Spinal cord (tissue), 10 donors: ENCODE results near the gene MAMDC2. TPM values are rescaled to one million over a fixed set of nuclear protein-coding genes. Genes with fewer than 3 reads are reported as not detected.
A peak's percentile ranks its signal among the peaks of the same experiment; 100 is the strongest.

Experiments used
- DNase-seq, 6 donors: peaks; one replicate each; pipeline versions ENCODE4 v3.0.0 to v3.0.0-alpha.2; 2013 to 2015; ENCODE audit warnings: low spot score in 6 of 6, low read depth in 4 of 6
- H3K27ac ChIP-seq: one replicate; pipeline ENCODE4 v1.5.1; 2013; ENCODE audit warnings: low read depth, low read length, control low read depth
- H3K27me3 ChIP-seq: one replicate; pipeline ENCODE4 v1.6.1; 2013; ENCODE audit warnings: low read length; ENCODE audit not compliant: control insufficient read depth, insufficient read depth
- H3K36me3 ChIP-seq: one replicate; pipeline ENCODE4 v1.6.1; 2013; ENCODE audit warnings: low read length; ENCODE audit not compliant: control insufficient read depth, insufficient read depth
- H3K4me1 ChIP-seq: one replicate; pipeline ENCODE4 v1.6.1; 2013; ENCODE audit warnings: low read length; ENCODE audit not compliant: control insufficient read depth, insufficient read depth
- H3K4me3 ChIP-seq: one replicate; pipeline ENCODE4 v1.5.1; 2013; ENCODE audit warnings: low read depth, low read length, control low read depth
- H3K9me3 ChIP-seq: one replicate; pipeline ENCODE4 v1.6.1; 2013; ENCODE audit warnings: low read length; ENCODE audit not compliant: control insufficient read depth, insufficient read depth
- WGBS: methylation state at CpG from one replicate; pipeline ENCODE4 v1.1.5; 2013; ENCODE audit warnings: missing lambda C conversion rate; ENCODE audit not compliant: insufficient coverage; 5-methylcytosine and 5-hydroxymethylcytosine counted together
- polyA plus RNA-seq, 2 donors: library from polyadenylated mRNA; unstranded; fragments of 120-200 nt; gene quantifications; one replicate each; pipeline ENCODE4 v1.2.1, GENCODE V29; 2013; ENCODE audit not compliant: insufficient read length in 2 of 2
- total RNA-seq, 2 donors: library from RNA; depleted of rRNA in 1 of 2; stranded (reverse); fragments of 120-200 nt in 1 of 2; fragments of >200 nt in 1 of 2; gene quantifications; one replicate each; pipeline versions ENCODE4 v1.2.3 to v1.2.4, GENCODE V29; 2013 to 2014
- donor health status: healthy.

Gene MAMDC2
- total and polyA plus RNA-seq, 4 donors = 2.0 to 8.2 (median 4.2) TPM

GRCh38 chr9:70045452-70045851 lies 1.8 kb downstream of the MAMDC2 start:
- H3K27me3 ChIP-seq = peaks cover 10% of the 10 kb centered on the region
- no peak for DNase-seq
- no peak overlapping the region for H3K4me3 ChIP-seq
- no peaks in the 10 kb centered on the region for H3K9me3 ChIP-seq
- WGBS = no CpG with 5 or more reads among the region's 4 CpGs
- H3K27ac ChIP-seq = no peak overlapping the region
- H3K4me1 ChIP-seq = peaks cover 30% of the 10 kb centered on the region
- no peaks in the 10 kb centered on the region for H3K36me3 ChIP-seq

GRCh38 chr9:70046274-70047070 lies 2.8 kb downstream of the MAMDC2 start:
- H3K4me3 ChIP-seq = no peak overlapping the region
- no peaks in the 10 kb centered on the region for H3K9me3 ChIP-seq
- peak in 1 of 6 donors; percentile 4 for DNase-seq
- H3K36me3 ChIP-seq = no peaks in the 10 kb centered on the region
- H3K4me1 ChIP-seq = peaks cover 30% of the 10 kb centered on the region
- WGBS = 74% methylated on average over 4 of the region's 7 CpGs
- H3K27me3 ChIP-seq = peaks cover 10% of the 10 kb centered on the region
- no peak overlapping the region for H3K27ac ChIP-seq

GRCh38 chr9:70049236-70049635 lies 5.6 kb downstream of the MAMDC2 start:
- Histone ChIP-seq H3K27me3 (peaks cover 2% of the 10 kb centered on the region), H3K27ac (no peak overlapping the region)
- peak in 2 of 6 donors; percentile 32 to 67 for DNase-seq

GRCh38 chr9:70049672-70050271 lies 6.1 kb downstream of the MAMDC2 start:
- no peak for DNase-seq

More at GRCh38 chr9:70049236-70049635, 5.6 kb downstream of the MAMDC2 start:
- Histone ChIP-seq H3K4me1 (peaks cover 15% of the 10 kb centered on the region), H3K9me3 (no peaks in the 10 kb centered on the region), H3K36me3 (no peaks in the 10 kb centered on the region), H3K4me3 (no peak overlapping the region)
- WGBS = 73% methylated on average over 1 of the region's 4 CpGs

GRCh38 chr9:70052768-70053167 lies 9.1 kb downstream of the MAMDC2 start:
- peaks cover 4% of the 10 kb centered on the region for H3K4me1 ChIP-seq
- 100% methylated on average over 1 of the region's 1 CpG for WGBS

More at GRCh38 chr9:70049672-70050271, 6.1 kb downstream of the MAMDC2 start:
- Histone ChIP-seq H3K4me1 (peaks cover 9% of the 10 kb centered on the region), H3K9me3 (no peaks in the 10 kb centered on the region), H3K36me3 (no peaks in the 10 kb centered on the region), H3K27me3 (no peaks in the 10 kb centered on the region), H3K27ac (no peak overlapping the region), H3K4me3 (no peak overlapping the region)
- 82% methylated on average over 6 of the region's 6 CpGs for WGBS

GRCh38 chr9:70053864-70054263 lies 10.2 kb downstream of the MAMDC2 start:
- 70% methylated on average over 2 of the region's 2 CpGs for WGBS
- no peak for DNase-seq
- peaks cover 4% of the 10 kb centered on the region for H3K4me1 ChIP-seq

More at GRCh38 chr9:70052768-70053167, 9.1 kb downstream of the MAMDC2 start:
- Histone ChIP-seq H3K27me3 (no peaks in the 10 kb centered on the region), H3K9me3 (no peaks in the 10 kb centered on the region), H3K27ac (no peak overlapping the region), H3K4me3 (no peak overlapping the region), H3K36me3 (no peaks in the 10 kb centered on the region)
- no peak for DNase-seq

GRCh38 chr9:70054521-70054920 lies 10.9 kb downstream of the MAMDC2 start:
- Histone ChIP-seq H3K27ac (no peak overlapping the region), H3K4me1 (peaks cover 3% of the 10 kb centered on the region), H3K9me3 (no peaks in the 10 kb centered on the region), H3K27me3 (no peaks in the 10 kb centered on the region), H3K4me3 (no peak overlapping the region), H3K36me3 (no peaks in the 10 kb centered on the region)
- WGBS = no CpG with 5 or more reads among the region's 3 CpGs
- no peak for DNase-seq

More at GRCh38 chr9:70053864-70054263, 10.2 kb downstream of the MAMDC2 start:
- Histone ChIP-seq H3K36me3 (no peaks in the 10 kb centered on the region), H3K4me3 (no peak overlapping the region), H3K9me3 (no peaks in the 10 kb centered on the region), H3K27me3 (no peaks in the 10 kb centered on the region), H3K27ac (no peak overlapping the region)

GRCh38 chr9:70055406-70056210 lies 12.0 kb downstream of the MAMDC2 start:
- no peak for DNase-seq
- WGBS = no CpG with 5 or more reads among the region's 3 CpGs
- Histone ChIP-seq H3K4me1 (no peaks in the 10 kb centered on the region), H3K9me3 (no peaks in the 10 kb centered on the region), H3K36me3 (no peaks in the 10 kb centered on the region), H3K27me3 (no peaks in the 10 kb centered on the region), H3K4me3 (no peak overlapping the region), H3K27ac (no peak overlapping the region)

GRCh38 chr9:70056211-70056944 lies 12.7 kb downstream of the MAMDC2 start:
- H3K4me1 ChIP-seq = no peaks in the 10 kb centered on the region
- WGBS = 94% methylated on average over 9 of the region's 10 CpGs
- no peaks in the 10 kb centered on the region for H3K36me3 ChIP-seq
- DNase-seq = no peak
- no peaks in the 10 kb centered on the region for H3K9me3 ChIP-seq
- H3K4me3 ChIP-seq = no peak overlapping the region
- no peaks in the 10 kb centered on the region for H3K27me3 ChIP-seq
- H3K27ac ChIP-seq = no peak overlapping the region
